GM12892 (cell line): ENCODE results near the gene KRTAP4-12.

ENCODE experiments used
- POLR2AphosphoS5 ChIP-seq: IDR thresholded peaks from 2 replicates; pipeline ENCODE4 v1.6.1; 2011; ENCODE audit warnings: low read depth, low read length, control low read depth
- TAF1 ChIP-seq: IDR thresholded peaks from 2 replicates; pipeline ENCODE4 v1.6.1; 2011; ENCODE audit warnings: low read depth, mild to moderate bottlenecking, control low read depth, low read length, borderline replicate concordance

- TF ChIP-seq TAF1 = no peak
- TF ChIP-seq POLR2AphosphoS5 = no peak
Observed at GRCh38 chr17:41147531-41148204, 23.7 kb upstream of the KRTAP4-12 start.
